ENCODE data around the gene FAT1.
A peak's percentile ranks its signal among the peaks of the same experiment; 100 is the strongest.

FAT1 gene

GRCh38 chr4:186693894-186694293, 29.8 kb downstream of the FAT1 start:
- Histone ChIP-seq H3K9me3 (ENCODE audit: insufficient read depth, low read depth, low read length) (no peaks in the 10 kb centered on the region), H3K36me3 (ENCODE audit: insufficient read depth, low read length) (peaks cover 42% of the 10 kb centered on the region; the same call in 1 of the 2 replicates), H3K27ac (ENCODE audit: low read depth, low read length) (no peak overlapping the region), H3K4me3 (ENCODE audit: low read length) (no peak overlapping the region), H3K4me1 (ENCODE audit: insufficient read depth, low read length) (peaks cover 42% of the 10 kb centered on the region), H3K9ac (ENCODE audit: low read depth, low read length) (no peak overlapping the region), H3K27me3 (ENCODE audit: insufficient read depth, low read length) (no peaks in the 10 kb centered on the region)
- 89% methylated on average over 3 of the region's 3 CpGs for WGBS

GRCh38 chr4:186693159-186693815, 30.4 kb downstream of the FAT1 start:
- Histone ChIP-seq H3K4me3 (ENCODE audit: low read length) (no peak overlapping the region), H3K9ac (ENCODE audit: low read depth, low read length) (no peak overlapping the region), H3K36me3 (ENCODE audit: insufficient read depth, low read length) (peaks cover 36% of the 10 kb centered on the region; the same call in 1 of the 2 replicates), H3K27me3 (ENCODE audit: insufficient read depth, low read length) (no peaks in the 10 kb centered on the region), H3K27ac (ENCODE audit: low read depth, low read length) (no peak overlapping the region), H3K4me1 (ENCODE audit: insufficient read depth, low read length) (peaks cover 41% of the 10 kb centered on the region), H3K9me3 (ENCODE audit: insufficient read depth, low read depth, low read length) (no peaks in the 10 kb centered on the region)
- whole genome bisulfite sequencing = 90% methylated on average over 16 of the region's 17 CpGs

GRCh38 chr4:186691396-186691795, 32.3 kb downstream of the FAT1 start:
- Histone ChIP-seq H3K36me3 (ENCODE audit: insufficient read depth, low read length) (peaks cover 23% of the 10 kb centered on the region; the same call in 1 of the 2 replicates), H3K4me3 (ENCODE audit: low read length) (no peak overlapping the region), H3K9ac (ENCODE audit: low read depth, low read length) (no peak overlapping the region), H3K27me3 (ENCODE audit: insufficient read depth, low read length) (no peaks in the 10 kb centered on the region), H3K27ac (ENCODE audit: low read depth, low read length) (no peak overlapping the region), H3K4me1 (ENCODE audit: insufficient read depth, low read length) (peaks cover 58% of the 10 kb centered on the region), H3K9me3 (ENCODE audit: insufficient read depth, low read depth, low read length) (no peaks in the 10 kb centered on the region)
- WGBS = 98% methylated on average over 5 of the region's 5 CpGs

GRCh38 chr4:186689476-186689875, 34.2 kb downstream of the FAT1 start:
- Histone ChIP-seq H3K9me3 (ENCODE audit: insufficient read depth, low read depth, low read length) (no peaks in the 10 kb centered on the region), H3K36me3 (ENCODE audit: insufficient read depth, low read length) (peaks cover 21% of the 10 kb centered on the region; the same call in 1 of the 2 replicates), H3K9ac (ENCODE audit: low read depth, low read length) (peak overlapping the region; percentile 2; the same call in 1 of the 2 replicates), H3K27ac (ENCODE audit: low read depth, low read length) (peak overlapping the region; percentile 86), H3K4me1 (ENCODE audit: insufficient read depth, low read length) (peaks cover 65% of the 10 kb centered on the region), H3K27me3 (ENCODE audit: insufficient read depth, low read length) (no peaks in the 10 kb centered on the region), H3K4me3 (ENCODE audit: low read length) (no peak overlapping the region)
- 70% methylated on average over 7 of the region's 7 CpGs for WGBS

GRCh38 chr4:186688150-186688943, 35.3 kb downstream of the FAT1 start:
- peaks cover 70% of the 10 kb centered on the region for H3K4me1 ChIP-seq (ENCODE audit: insufficient read depth, low read length)
- under 1% methylated on average over 11 of the region's 12 CpGs for WGBS
- peak overlapping the region; percentile 86 for H3K27ac ChIP-seq (ENCODE audit: low read depth, low read length)
- peak overlapping the region; percentile 37; the same call in 1 of the 2 replicates for H3K9ac ChIP-seq (ENCODE audit: low read depth, low read length)
- no peaks in the 10 kb centered on the region for H3K9me3 ChIP-seq (ENCODE audit: insufficient read depth, low read depth, low read length)
- H3K27me3 ChIP-seq (ENCODE audit: insufficient read depth, low read length) = no peaks in the 10 kb centered on the region
- H3K36me3 ChIP-seq (ENCODE audit: insufficient read depth, low read length) = peaks cover 21% of the 10 kb centered on the region; the same call in 1 of the 2 replicates
- peak overlapping the region; percentile 42 for H3K4me3 ChIP-seq (ENCODE audit: low read length)

- H3K9ac ChIP-seq (ENCODE audit: low read depth, low read length) = peak overlapping the region; percentile 37; the same call in 1 of the 2 replicates
- no peaks in the 10 kb centered on the region for H3K27me3 ChIP-seq (ENCODE audit: insufficient read depth, low read length)
- WGBS = 71% methylated on average over 3 of the region's 3 CpGs
- peaks cover 70% of the 10 kb centered on the region for H3K4me1 ChIP-seq (ENCODE audit: insufficient read depth, low read length)
- H3K27ac ChIP-seq (ENCODE audit: low read depth, low read length) = peak overlapping the region; percentile 86
- peak overlapping the region; percentile 42 for H3K4me3 ChIP-seq (ENCODE audit: low read length)
- H3K36me3 ChIP-seq (ENCODE audit: insufficient read depth, low read length) = peaks cover 18% of the 10 kb centered on the region
- no peaks in the 10 kb centered on the region for H3K9me3 ChIP-seq (ENCODE audit: insufficient read depth, low read depth, low read length)
These were observed 36.4 kb downstream of the FAT1 start for GRCh38 chr4:186687265-186687664.

GRCh38 chr4:186685767-186686183, 37.9 kb downstream of the FAT1 start:
- peak overlapping the region; percentile 70 for H3K27ac ChIP-seq (ENCODE audit: low read depth, low read length)
- H3K27me3 ChIP-seq (ENCODE audit: insufficient read depth, low read length) = no peaks in the 10 kb centered on the region
- peak overlapping the region; percentile 42; the same call in 1 of the 2 replicates for H3K9ac ChIP-seq (ENCODE audit: low read depth, low read length)
- H3K4me3 ChIP-seq (ENCODE audit: low read length) = 0 out of 2 replicates have a peak overlapping the region, but pooled peaks have one; percentile 6
- 30% methylated on average over 2 of the region's 2 CpGs for WGBS
- H3K36me3 ChIP-seq (ENCODE audit: insufficient read depth, low read length) = peaks cover 13% of the 10 kb centered on the region
- H3K4me1 ChIP-seq (ENCODE audit: insufficient read depth, low read length) = peaks cover 71% of the 10 kb centered on the region
- no peaks in the 10 kb centered on the region for H3K9me3 ChIP-seq (ENCODE audit: insufficient read depth, low read depth, low read length)

- peak overlapping the region; percentile 42; the same call in 1 of the 2 replicates for H3K9ac ChIP-seq (ENCODE audit: low read depth, low read length)
These were observed 38.8 kb downstream of the FAT1 start for GRCh38 chr4:186684889-186685309.

GRCh38 chr4:186684220-186684619, 39.4 kb downstream of the FAT1 start:
- Histone ChIP-seq H3K27me3 (ENCODE audit: insufficient read depth, low read length) (no peaks in the 10 kb centered on the region), H3K4me1 (ENCODE audit: insufficient read depth, low read length) (peaks cover 56% of the 10 kb centered on the region), H3K4me3 (ENCODE audit: low read length) (no peak overlapping the region), H3K36me3 (ENCODE audit: insufficient read depth, low read length) (peaks cover 11% of the 10 kb centered on the region), H3K9ac (ENCODE audit: low read depth, low read length) (no peak overlapping the region), H3K27ac (ENCODE audit: low read depth, low read length) (peak overlapping the region; percentile 43; the same call in 1 of the 2 replicates), H3K9me3 (ENCODE audit: insufficient read depth, low read depth, low read length) (no peaks in the 10 kb centered on the region)
- WGBS = 83% methylated on average over 12 of the region's 12 CpGs

More at GRCh38 chr4:186684889-186685309, 38.8 kb downstream of the FAT1 start:
- no peak overlapping the region for H3K4me3 ChIP-seq (ENCODE audit: low read length)
- no peaks in the 10 kb centered on the region for H3K27me3 ChIP-seq (ENCODE audit: insufficient read depth, low read length)
- 67% methylated on average over 5 of the region's 5 CpGs for WGBS
- H3K36me3 ChIP-seq (ENCODE audit: insufficient read depth, low read length) = peaks cover 11% of the 10 kb centered on the region
- H3K4me1 ChIP-seq (ENCODE audit: insufficient read depth, low read length) = peaks cover 63% of the 10 kb centered on the region
- no peaks in the 10 kb centered on the region for H3K9me3 ChIP-seq (ENCODE audit: insufficient read depth, low read depth, low read length)
- peak overlapping the region; percentile 70 for H3K27ac ChIP-seq (ENCODE audit: low read depth, low read length)

- Histone ChIP-seq H3K36me3 (ENCODE audit: insufficient read depth, low read length) (peaks cover 11% of the 10 kb centered on the region), H3K9ac (ENCODE audit: low read depth, low read length) (no peak overlapping the region), H3K27me3 (ENCODE audit: insufficient read depth, low read length) (no peaks in the 10 kb centered on the region), H3K4me1 (ENCODE audit: insufficient read depth, low read length) (peaks cover 49% of the 10 kb centered on the region), H3K9me3 (ENCODE audit: insufficient read depth, low read depth, low read length) (no peaks in the 10 kb centered on the region), H3K27ac (ENCODE audit: low read depth, low read length) (no peak overlapping the region), H3K4me3 (ENCODE audit: low read length) (no peak overlapping the region)
- 91% methylated on average over 6 of the region's 6 CpGs for WGBS
These were observed 43.0 kb downstream of the FAT1 start for GRCh38 chr4:186680641-186681040.
